K562 (cell line): ENCODE results near the gene RALY. TPM values are rescaled to one million over a fixed set of nuclear protein-coding genes. Genes with fewer than 3 reads are reported as not detected.

Experiments
- ATF6 ChIP-seq: sonication (generic); formaldehyde crosslinking; IDR thresholded peaks from 2 replicates; pipeline ENCODE4 v1.4.0; 2020; ENCODE audit warnings: mild to moderate bottlenecking, missing genetic modification reagents
- E2F6 ChIP-seq, 2 experiments: IDR thresholded peaks; 2 replicates each; pipeline ENCODE4 v1.6.1; 2011; ENCODE audit warnings: borderline replicate concordance in 1 of 2, control low read depth in 1 of 2, low read depth in 1 of 2, low read length in 1 of 2, mild to moderate bottlenecking in 1 of 2, mixed read lengths in 1 of 2, moderate library complexity in 1 of 2; ENCODE audit not compliant: insufficient read depth in 1 of 2, insufficient read length in 1 of 2, poor library complexity in 1 of 2, severe bottlenecking in 1 of 2; ENCODE audit errors: extremely low read depth in 1 of 2
- GATAD2A ChIP-seq: fragments of 450-650 bp; IDR thresholded peaks from 2 replicates; pipeline ENCODE4 v1.6.1; 2017
- HDAC8 ChIP-seq: fragments of 450-650 bp; IDR thresholded peaks from 2 replicates; pipeline ENCODE4 v1.6.1; 2016; ENCODE audit warnings: mild to moderate bottlenecking, missing genetic modification characterization, moderate library complexity, missing compliant biosample characterization
- KAT2B ChIP-seq: IDR thresholded peaks from one replicate; pipeline ENCODE4 v1.6.1; 2012; ENCODE audit warnings: low read depth, mild to moderate bottlenecking, control low read depth, inconsistent platforms, low read length, moderate library complexity
- MAZ ChIP-seq, 2 experiments: fragments of 450-650 bp in 1 of 2; sonication (generic) in 1 of 2; formaldehyde crosslinking; IDR thresholded peaks in 1 of 2; conservative IDR thresholded peaks in 1 of 2; 2 replicates each; pipeline versions ENCODE4 v1.4.0 to v1.5.0; 2020; ENCODE audit warnings: mild to moderate bottlenecking in 1 of 2, missing genetic modification reagents in 1 of 2
- NKRF ChIP-seq: fragments of 450-650 bp; IDR thresholded peaks from 2 replicates; pipeline ENCODE4 v1.6.1; 2016; ENCODE audit warnings: borderline replicate concordance
- PHF20 ChIP-seq: fragments of 450-650 bp; IDR thresholded peaks from 2 replicates; pipeline ENCODE4 v1.6.1; 2018; ENCODE audit not compliant: partially characterized antibody
- PTRF ChIP-seq: fragments of 450-650 bp; IDR thresholded peaks from 2 replicates; pipeline ENCODE4 v1.6.1; 2016; ENCODE audit warnings: mild to moderate bottlenecking, missing genetic modification characterization, missing compliant biosample characterization
- RBM17 ChIP-seq: fragments of 200-400 bp; formaldehyde crosslinking; IDR thresholded peaks from 2 replicates; pipeline ENCODE4 v1.6.1; 2017; ENCODE audit warnings: low read depth, mild to moderate bottlenecking, low read length, borderline replicate concordance
- RBM22 ChIP-seq: fragments of 200-400 bp; formaldehyde crosslinking; IDR thresholded peaks from 2 replicates; pipeline ENCODE4 v1.6.1; 2018; ENCODE audit warnings: low read length, low read depth; ENCODE audit not compliant: poor library complexity, severe bottlenecking
- TRIM24 ChIP-seq, 2 experiments: fragments of 450-650 bp; IDR thresholded peaks; 2 replicates each; pipeline ENCODE4 v1.6.1; 2016
- XRCC5 ChIP-seq: fragments of 200-400 bp; formaldehyde crosslinking; IDR thresholded peaks from 2 replicates; pipeline ENCODE4 v1.6.1; 2017; ENCODE audit warnings: low read depth, mild to moderate bottlenecking, low read length
- ZBED1 ChIP-seq: IDR thresholded peaks from 2 replicates; pipeline ENCODE4 v1.6.1; 2014
- ZBTB7A ChIP-seq: IDR thresholded peaks from 2 replicates; pipeline ENCODE4 v1.6.1; 2011; ENCODE audit warnings: low read depth, mild to moderate bottlenecking, low read length, moderate library complexity, borderline replicate concordance; ENCODE audit not compliant: control insufficient read depth
- ZC3H11A ChIP-seq: IDR thresholded peaks from 2 replicates; pipeline ENCODE4 v1.6.1; 2012; ENCODE audit warnings: low read depth, low read length, improper control_type of control experiment
- ZNF232 ChIP-seq: sonication (generic); formaldehyde crosslinking; IDR thresholded peaks from 2 replicates; pipeline ENCODE4 v1.8.0; 2022; ENCODE audit warnings: mild to moderate bottlenecking, missing genetic modification reagents
- ZNF277 ChIP-seq: fragments of 250-450 bp; sonication (Bioruptor Pico); IDR thresholded peaks from 2 replicates; pipeline ENCODE4 v1.8.0; 2022; ENCODE audit warnings: inconsistent platforms, mild to moderate bottlenecking, moderate library complexity, borderline replicate concordance
- ZNF589 ChIP-seq: fragments of 200-800 bp; sonication (Bioruptor generic); IDR thresholded peaks from 2 replicates; pipeline ENCODE4 v1.6.1; 2016; ENCODE audit warnings: low read depth, missing genetic modification characterization, missing compliant biosample characterization
- ZNF695 ChIP-seq: fragments of 450-650 bp; formaldehyde crosslinking; IDR thresholded peaks from 2 replicates; pipeline ENCODE4 v1.4.0; 2020; ENCODE audit warnings: mild to moderate bottlenecking, moderate library complexity
- ZZZ3 ChIP-seq: fragments of 450-650 bp; IDR thresholded peaks from 2 replicates; pipeline ENCODE4 v1.6.1; 2016; ENCODE audit warnings: antibody characterized with exemption, mild to moderate bottlenecking, moderate library complexity
- polyA plus RNA-seq, 8 experiments: library from polyadenylated mRNA; depleted of rRNA in 4 of 8; stranded (reverse) in 5 of 8; unstranded in 3 of 8; fragments of >200 nt; fragmentation: Nextera tagmentation in 2 of 8; fragmentation: Illumina TruSeq in 1 of 8; extraction: Ambion mirVana in 2 of 8; extraction: Trizol in 1 of 8; gene quantifications; 2 replicates each; pipeline versions ENCODE4 v1.2.1 to v1.2.3, GENCODE V29; 2011 to 2014; ENCODE audit warnings: inconsistent platforms in 1 of 8, missing spikeins in 1 of 8
- total RNA-seq, 7 experiments: library from RNA; depleted of rRNA in 6 of 7; stranded (reverse); fragments of >200 nt in 6 of 7; fragmentation: Illumina TruSeq in 2 of 7; extraction: Trizol in 2 of 7; gene quantifications; 2 replicates each; pipeline versions ENCODE4 v1.2.1 to v1.2.3, GENCODE V29; 2011 to 2021; ENCODE audit warnings: low replicate concordance in 1 of 7

The RALY gene
- total and polyA plus RNA-seq, 9 of the 15 experiments (the other 6 are each of a cell fraction or from before 2014, with no cell fraction given): 0.80 to 207 (median 128) TPM

GRCh38 chr20:34111702-34112599 is 118.2 kb downstream of the RALY start, which contains the start of gene EIF2S2 (continued):
- TF ChIP-seq RBM17: no peak
- peak; percentile 53; the same call in 1 of the 2 replicates for TF ChIP-seq ZBED1
- TF ChIP-seq PHF20: peak; percentile 80
- TF ChIP-seq E2F6 (IDR thresholded peaks at IDR 0.05; ENCODE audit: borderline replicate concordance in 1 of 2, extremely low read depth in 1 of 2, insufficient read depth in 1 of 2, insufficient read length in 1 of 2, low read depth in 1 of 2, low read length in 1 of 2, poor library complexity in 1 of 2, severe bottlenecking in 1 of 2): peak in 1 of 2 experiments; percentile 6
- TF ChIP-seq PTRF (tag): no peak
- TF ChIP-seq ZC3H11A: no peak
- TF ChIP-seq XRCC5: no peak
- no peak for TF ChIP-seq ZNF277 (CRISPR knock-in tag)
- TF ChIP-seq NKRF: peak; percentile 54; the same call in 1 of the 2 replicates
- no peak for TF ChIP-seq ZZZ3
- no peak for TF ChIP-seq ZNF232 (CRISPR knock-in tag)
- peak in 1 of 2 experiments; percentile 37; a peak in 1 of 4 replicates for TF ChIP-seq TRIM24 (IDR thresholded peaks at IDR 0.05)
- no peak for TF ChIP-seq ZNF589
- peak; percentile 72 to 83; a peak in 3 of 4 replicates for TF ChIP-seq MAZ (CRISPR knock-in tag; conservative IDR thresholded peaks at IDR 0.05 in 1 of 2, IDR thresholded peaks at IDR 0.05 in 1 of 2)
- TF ChIP-seq GATAD2A: no peak
- TF ChIP-seq ZNF695 (CRISPR knock-in tag): no peak
- no peak for TF ChIP-seq KAT2B
- peak; percentile 66 for TF ChIP-seq ATF6 (CRISPR knock-in tag)
- peak; percentile 85 for TF ChIP-seq RBM22
- no peak for TF ChIP-seq HDAC8
- TF ChIP-seq ZBTB7A: peak; percentile 86
